Thymus (tissue), 11 donors: ENCODE measurements around the gene TMIE. TPM values are rescaled to one million over a fixed set of nuclear protein-coding genes. Genes with fewer than 3 reads are reported as not detected.
A peak's percentile ranks its signal among the peaks of the same experiment; 100 is the strongest.

ENCODE experiments used
- DNase-seq, 9 donors: peaks; one replicate each; pipeline ENCODE4 v3.0.0-alpha.2; 2013; ENCODE audit warnings: low spot score in 9 of 9, low read depth in 6 of 9, missing footprints in 1 of 9
- H3K27ac ChIP-seq, 2 donors: one replicate each; pipeline ENCODE4 v1.5.1; 2013; ENCODE audit warnings: control low read depth in 1 of 2, low read depth in 1 of 2, low read length in 1 of 2, mild to moderate bottlenecking in 1 of 2, moderate library complexity in 1 of 2
- H3K27me3 ChIP-seq, 2 donors: one replicate each; pipeline ENCODE4 v1.5.1; 2013; ENCODE audit warnings: low read length in 1 of 2; ENCODE audit not compliant: control insufficient read depth in 2 of 2, insufficient read depth in 1 of 2
- H3K36me3 ChIP-seq, 2 donors: one replicate each; pipeline ENCODE4 v1.5.1; 2013; ENCODE audit warnings: low read length in 1 of 2, mild to moderate bottlenecking in 1 of 2, moderate library complexity in 1 of 2; ENCODE audit not compliant: control insufficient read depth in 2 of 2, insufficient read depth in 2 of 2
- H3K4me1 ChIP-seq, 2 donors: one replicate each; pipeline ENCODE4 v1.5.1; 2013; ENCODE audit warnings: low read length in 2 of 2; ENCODE audit not compliant: control insufficient read depth in 2 of 2, insufficient read depth in 2 of 2
- H3K4me3 ChIP-seq, 2 donors: one replicate each; pipeline ENCODE4 v1.5.1; 2013; ENCODE audit warnings: low read length in 2 of 2, control low read depth in 1 of 2, mild to moderate bottlenecking in 1 of 2
- H3K9me3 ChIP-seq, 2 donors: one replicate each; pipeline ENCODE4 v1.5.1; 2013; ENCODE audit warnings: low read length in 1 of 2, mild to moderate bottlenecking in 1 of 2; ENCODE audit not compliant: control insufficient read depth in 2 of 2, insufficient read depth in 1 of 2
- WGBS: extraction: QIAGEN DNeasy Blood & Tissue Kit; methylation state at CpG from one replicate; pipeline ENCODE4 v1.1.7; 2013; 5-methylcytosine and 5-hydroxymethylcytosine counted together
- polyA plus RNA-seq: library from polyadenylated mRNA; stranded (reverse); fragments of 200-250 nt; gene quantifications from one replicate; pipeline ENCODE4 v1.2.3, GENCODE V29; 2013
- total RNA-seq: library from RNA; stranded (reverse); fragments of 120-200 nt; gene quantifications from one replicate; pipeline ENCODE4 v1.2.4, GENCODE V29; 2013
- donor health status: healthy.

Gene TMIE
- total and polyA plus RNA-seq, 2 donors: 0.57 to 0.85 TPM

DNA sequence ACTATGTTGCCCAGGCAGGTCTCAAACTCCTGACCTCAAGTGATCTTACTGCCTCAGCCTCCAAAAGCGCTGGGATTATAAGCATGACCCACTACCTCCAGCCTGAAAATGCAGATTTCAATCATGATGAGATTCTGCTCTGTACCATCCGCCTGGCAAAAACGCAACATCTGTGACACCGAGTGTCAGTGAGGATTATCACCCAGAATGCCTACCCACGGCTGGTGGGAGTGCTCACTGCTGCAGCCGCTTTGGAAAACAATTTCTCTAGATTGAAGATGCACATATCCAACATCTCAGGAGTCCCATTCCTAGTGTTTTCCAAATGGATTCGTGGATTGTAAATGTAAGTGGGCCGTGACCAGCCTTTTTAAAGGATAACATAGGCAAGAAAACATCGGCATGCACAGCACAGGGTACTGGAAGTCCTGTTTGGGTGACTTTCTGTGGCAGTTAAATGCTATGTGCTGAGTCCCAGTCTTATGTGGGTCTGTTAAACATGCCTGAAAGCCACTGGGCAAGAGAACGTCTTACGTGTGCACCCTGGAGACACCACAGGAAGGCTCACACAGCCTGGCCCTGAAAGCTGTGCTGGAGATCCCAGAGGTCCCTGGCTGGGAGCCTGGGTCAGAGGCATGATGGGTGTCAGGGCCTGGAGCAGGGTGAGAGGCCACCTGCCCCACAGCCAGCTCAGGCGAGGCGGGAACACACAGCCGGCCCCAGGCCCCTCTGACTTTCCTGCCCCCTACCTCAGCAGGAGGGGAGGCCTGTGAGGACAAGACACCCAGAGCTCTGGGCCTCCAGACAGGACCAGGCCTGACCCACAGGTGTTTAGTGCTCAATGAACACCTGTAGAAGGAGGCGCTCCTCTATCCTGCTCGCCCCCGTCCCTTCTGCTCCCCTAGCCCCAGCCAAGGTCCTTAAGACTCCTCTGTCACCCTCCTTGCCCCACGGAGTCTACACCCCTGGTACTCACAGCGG lies 15.6 kb downstream of the TMIE start:
- no peak for DNase-seq
- no peak overlapping the region for H3K27ac ChIP-seq
- H3K4me1 ChIP-seq: peaks cover 0 to 3% of the 10 kb centered on the region in 2 donors
- peaks cover 0 to 27% of the 10 kb centered on the region in 2 donors for H3K27me3 ChIP-seq
- WGBS: 94% methylated on average over 19 of the region's 19 CpGs
- H3K4me3 ChIP-seq: no peak overlapping the region
- H3K36me3 ChIP-seq: no peaks in the 10 kb centered on the region
- no peaks in the 10 kb centered on the region for H3K9me3 ChIP-seq

DNA sequence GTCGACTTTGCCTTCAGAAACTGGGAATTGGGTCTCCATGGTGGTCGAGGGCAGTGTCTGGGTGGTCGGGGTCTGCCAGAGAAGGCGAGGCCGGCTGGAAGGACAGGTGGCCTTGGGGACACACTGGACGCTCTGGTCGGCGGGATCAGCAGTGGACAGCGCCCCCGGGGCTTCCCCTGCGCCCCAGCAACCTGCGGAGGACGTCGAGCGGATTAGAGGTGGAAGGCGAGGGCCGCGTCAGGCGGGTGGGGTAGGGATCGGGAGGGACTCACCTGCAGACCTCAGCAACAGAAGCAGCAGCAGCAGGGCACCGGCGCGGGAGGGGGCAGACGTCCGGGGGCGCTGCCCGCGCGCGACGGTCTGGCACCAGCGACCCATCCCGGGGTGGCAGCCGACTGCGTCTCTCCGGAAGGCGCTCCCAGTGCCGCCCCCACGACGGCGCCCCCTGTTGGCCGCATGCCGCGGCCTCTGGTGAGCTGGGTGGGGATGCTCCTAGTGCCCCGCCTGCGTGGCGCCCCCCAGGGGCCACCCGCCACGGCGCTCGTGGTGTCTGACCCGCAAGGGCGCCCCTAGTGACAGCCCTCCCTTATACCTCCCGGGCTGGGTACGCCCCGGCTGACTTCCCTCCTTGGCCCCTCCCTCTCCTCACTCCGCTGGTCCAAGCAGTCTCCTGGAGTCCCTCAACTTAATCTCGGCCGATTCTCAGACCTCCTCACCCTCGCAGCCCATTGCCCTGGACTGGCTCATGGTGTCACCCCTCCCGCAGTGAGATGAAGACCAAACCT lies 16.4 kb downstream of the TMIE start, which contains the start of gene PRSS50:
PRSS50 (minus strand) TSS at position 423 of the 785 bp plus-strand sequence; CDS start at position 378, 45 bp downstream.
- 57% methylated on average over 61 of the region's 61 CpGs for WGBS
- peaks cover 0 to 3% of the 10 kb centered on the region in 2 donors for H3K4me1 ChIP-seq
- H3K36me3 ChIP-seq: no peaks in the 10 kb centered on the region
- H3K27ac ChIP-seq: no peak within 1 kb of the TSS
- H3K4me3 ChIP-seq: no peak within 1 kb of the TSS
- peak in 1 of 9 donors; percentile 14 for DNase-seq
- no peaks in the 10 kb centered on the region for H3K9me3 ChIP-seq
- H3K27me3 ChIP-seq: peaks cover 0 to 27% of the 10 kb centered on the region in 2 donors

DNA sequence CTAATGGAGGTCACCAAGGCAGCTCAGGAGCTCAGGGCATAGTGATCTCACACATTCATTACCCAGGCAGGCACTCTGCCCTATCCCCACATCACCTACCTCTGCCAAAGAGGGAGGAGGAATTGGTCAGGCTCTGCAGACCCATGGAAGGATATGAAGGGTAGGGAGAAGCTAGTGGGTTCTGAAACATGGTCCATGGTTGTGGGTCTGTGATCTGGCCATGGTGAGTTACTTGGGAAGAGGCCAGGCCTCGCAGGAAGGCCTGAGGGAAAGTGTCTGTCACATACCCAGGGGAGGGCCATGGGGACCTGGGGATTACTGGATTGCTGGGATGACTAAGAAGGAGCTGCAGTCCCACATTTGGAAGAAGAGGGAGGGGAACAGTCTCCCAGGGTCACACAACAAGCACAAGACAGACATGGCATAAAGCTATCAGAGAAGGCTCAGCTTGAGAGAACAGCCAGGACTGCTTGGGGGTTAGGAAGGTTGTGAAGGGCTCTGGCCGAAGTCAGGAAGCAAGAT lies 17.9 kb downstream of the TMIE start:
- Histone ChIP-seq H3K9me3 (no peaks in the 10 kb centered on the region), H3K27ac (no peak overlapping the region), H3K4me3 (no peak overlapping the region), H3K4me1 (peaks cover 0 to 3% of the 10 kb centered on the region in 2 donors), H3K36me3 (no peaks in the 10 kb centered on the region), H3K27me3 (peaks cover 0 to 27% of the 10 kb centered on the region in 2 donors)
- no peak for DNase-seq
- 97% methylated on average over 2 of the region's 2 CpGs for WGBS

DNA sequence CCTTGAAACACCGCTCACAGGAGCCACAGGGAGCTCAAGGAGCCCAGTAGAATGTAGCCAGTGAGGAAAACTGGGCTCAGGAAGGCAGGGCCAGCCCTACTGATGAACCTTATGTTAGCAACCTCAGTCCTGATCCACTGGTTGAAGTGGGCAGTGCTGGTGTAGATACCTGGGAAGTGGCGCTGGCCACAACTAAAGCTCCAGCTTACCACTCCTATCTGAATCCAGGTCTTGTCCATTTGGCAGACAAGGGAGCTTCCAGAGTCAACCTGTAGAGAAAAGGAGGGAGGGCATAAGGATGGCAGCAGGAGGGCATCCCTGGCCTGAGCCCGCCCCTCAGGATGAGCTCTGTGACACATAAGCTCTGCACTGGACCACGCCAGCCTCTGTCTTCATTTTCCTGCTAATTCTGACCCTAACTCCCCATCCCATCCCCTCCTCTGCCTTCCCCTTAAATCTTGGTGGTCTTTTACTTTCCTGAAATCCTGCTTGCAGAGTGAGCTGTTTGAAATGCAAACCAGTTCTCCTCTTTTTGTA lies 18.6 kb downstream of the TMIE start:
- H3K4me1 ChIP-seq: peaks cover 0 to 3% of the 10 kb centered on the region in 2 donors
- no peaks in the 10 kb centered on the region for H3K36me3 ChIP-seq
- no peak overlapping the region for H3K27ac ChIP-seq
- H3K27me3 ChIP-seq: peaks cover 0 to 27% of the 10 kb centered on the region in 2 donors
- no peaks in the 10 kb centered on the region for H3K9me3 ChIP-seq
- DNase-seq: no peak
- WGBS: 97% methylated on average over 4 of the region's 4 CpGs
- no peak overlapping the region for H3K4me3 ChIP-seq

DNA sequence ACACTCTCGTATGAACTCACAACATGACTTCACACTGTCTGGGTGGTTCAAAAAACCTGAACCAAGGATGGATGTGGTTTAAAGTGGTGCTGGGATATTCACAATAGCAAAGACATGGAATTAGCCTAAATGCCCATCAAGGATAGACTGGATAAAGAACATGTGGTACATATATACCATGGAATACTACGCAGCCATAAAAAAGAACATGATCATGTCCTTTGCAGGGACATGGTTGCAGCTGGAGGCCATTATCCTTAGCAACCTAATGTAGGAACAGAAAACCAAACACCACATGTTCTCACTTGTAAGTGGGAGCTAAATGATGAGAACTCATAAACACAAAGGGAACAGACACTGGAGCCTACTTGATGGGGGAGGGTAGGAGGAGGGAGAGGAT lies 19.8 kb downstream of the TMIE start:
- H3K27ac ChIP-seq: no peak overlapping the region
- 96% methylated on average over 2 of the region's 2 CpGs for whole genome bisulfite sequencing
- no peak for DNase-seq

DNA sequence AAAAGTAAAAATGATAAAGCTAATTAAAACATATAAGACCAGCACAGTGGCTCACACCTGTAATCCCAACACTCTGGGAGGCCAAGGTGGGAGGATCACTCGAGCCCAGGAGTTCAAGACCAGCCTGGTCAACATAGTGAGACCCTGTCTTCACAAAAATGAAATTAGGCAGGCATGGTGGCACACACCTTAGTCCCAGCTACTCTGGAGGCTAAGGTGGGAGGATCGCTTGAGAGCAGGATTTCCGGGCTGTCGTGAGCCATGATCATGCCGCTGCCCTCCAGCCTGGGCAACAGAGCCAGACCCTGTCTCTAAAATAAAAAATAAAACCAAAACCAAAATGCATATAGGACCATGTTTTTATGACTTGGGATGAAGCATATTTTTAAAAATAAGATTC lies 21.3 kb downstream of the TMIE start:
- H3K36me3 ChIP-seq: no peaks in the 10 kb centered on the region
- WGBS: 95% methylated on average over 5 of the region's 5 CpGs
- H3K27me3 ChIP-seq: peaks cover 0 to 17% of the 10 kb centered on the region in 2 donors
- no peaks in the 10 kb centered on the region for H3K9me3 ChIP-seq
- no peak overlapping the region for H3K27ac ChIP-seq
- DNase-seq: no peak
- H3K4me3 ChIP-seq: no peak overlapping the region
- peaks cover 0 to 3% of the 10 kb centered on the region in 2 donors for H3K4me1 ChIP-seq

More for the DNA sequence above, 19.8 kb downstream of the TMIE start:
- Histone ChIP-seq H3K9me3 (no peaks in the 10 kb centered on the region), H3K4me1 (peaks cover 0 to 3% of the 10 kb centered on the region in 2 donors), H3K27me3 (peaks cover 0 to 24% of the 10 kb centered on the region in 2 donors), H3K4me3 (no peak overlapping the region), H3K36me3 (no peaks in the 10 kb centered on the region)

DNA sequence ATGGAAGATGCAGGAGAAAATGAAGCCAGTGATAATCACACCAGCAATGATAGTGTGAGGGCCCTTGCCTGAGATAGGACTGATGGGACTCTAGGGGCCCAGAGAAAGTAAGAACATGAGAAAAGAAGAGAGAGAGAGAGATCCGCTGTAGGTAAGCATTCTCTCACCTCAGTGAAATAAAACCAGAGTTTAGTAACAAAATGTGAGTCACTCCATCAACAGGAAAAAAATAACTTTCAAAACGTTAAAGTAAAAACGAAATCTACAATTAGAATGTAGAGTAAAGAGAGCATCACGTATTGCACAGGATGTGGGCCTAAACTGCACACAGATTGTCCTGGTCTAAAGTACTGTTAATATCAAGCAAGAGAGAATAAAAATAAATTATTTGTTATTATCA lies 23.2 kb downstream of the TMIE start:
- peaks cover 0 to 11% of the 10 kb centered on the region in 2 donors for H3K27me3 ChIP-seq
- no peaks in the 10 kb centered on the region for H3K9me3 ChIP-seq
- H3K4me3 ChIP-seq: no peak overlapping the region
- no peak overlapping the region for H3K27ac ChIP-seq
- no peaks in the 10 kb centered on the region for H3K4me1 ChIP-seq
- no peaks in the 10 kb centered on the region for H3K36me3 ChIP-seq
- WGBS: 94% methylated on average over 4 of the region's 4 CpGs
- no peak for DNase-seq

DNA sequence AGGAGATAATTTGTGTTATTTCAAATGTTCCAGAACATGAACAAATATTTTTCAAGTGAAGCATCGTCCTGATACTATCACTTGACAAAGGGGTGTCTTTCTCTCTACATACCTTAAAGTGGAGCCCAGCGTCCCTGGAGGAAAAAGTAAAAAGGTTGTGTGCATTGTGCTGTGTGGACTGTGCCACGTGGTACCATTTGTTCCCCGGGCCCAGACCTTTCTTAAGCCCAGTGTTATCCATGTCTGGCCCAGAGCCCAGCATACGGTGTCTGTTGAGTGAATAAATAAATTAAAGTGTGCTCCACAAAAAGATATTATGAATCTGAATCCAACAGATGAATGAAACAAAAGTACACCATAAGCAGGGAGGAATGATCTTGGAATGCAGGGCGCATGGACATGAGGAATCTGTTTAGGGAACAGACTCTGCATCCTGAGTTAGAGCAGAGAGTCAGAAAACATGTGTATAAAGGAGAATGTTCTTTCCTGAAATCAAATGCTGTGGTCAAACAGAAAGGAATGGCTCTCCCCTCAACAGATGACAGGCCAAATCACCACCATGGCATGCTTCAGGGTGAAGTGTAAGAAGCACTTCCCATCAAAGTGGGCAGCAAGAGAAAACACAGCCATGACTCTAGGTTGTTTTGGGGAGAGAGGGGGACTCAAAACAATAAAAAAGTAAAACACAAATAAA lies 24.6 kb downstream of the TMIE start:
- Histone ChIP-seq H3K4me3 (no peak overlapping the region), H3K9me3 (no peaks in the 10 kb centered on the region), H3K27me3 (peaks cover 0 to 6% of the 10 kb centered on the region in 2 donors), H3K27ac (no peak overlapping the region), H3K36me3 (no peaks in the 10 kb centered on the region), H3K4me1 (no peaks in the 10 kb centered on the region)
- 92% methylated on average over 6 of the region's 6 CpGs for WGBS
- no peak for DNase-seq
